ENCODE data around the gene PRELID2.
"Not testable (repeated sequence)": the region's sequence is repeated elsewhere in the genome, so short reads cannot be mapped to it uniquely, and the experiment has no call there.

Gene PRELID2

DNA sequence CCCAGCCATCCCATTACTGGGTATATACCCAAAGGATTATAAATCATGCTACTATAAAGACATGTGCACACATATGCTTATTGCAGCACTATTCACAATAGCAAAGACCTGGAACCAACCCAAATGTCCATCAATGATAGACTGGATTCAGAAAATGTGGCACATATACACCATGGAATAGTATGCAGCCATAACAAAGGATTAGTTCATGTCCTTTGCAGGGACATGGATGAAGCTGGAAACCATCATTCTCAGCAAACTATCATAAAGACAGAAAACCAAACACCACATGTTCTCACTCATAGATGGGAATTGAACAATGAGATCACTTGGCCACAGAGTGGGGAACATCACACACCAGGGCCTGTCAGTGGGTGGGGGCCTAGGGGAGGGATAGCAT, 36.6 kb downstream of the PRELID2 start:
- not testable (repeated sequence) for FAIRE-seq; DNase-seq (ENCODE audit: low spot score)

DNA sequence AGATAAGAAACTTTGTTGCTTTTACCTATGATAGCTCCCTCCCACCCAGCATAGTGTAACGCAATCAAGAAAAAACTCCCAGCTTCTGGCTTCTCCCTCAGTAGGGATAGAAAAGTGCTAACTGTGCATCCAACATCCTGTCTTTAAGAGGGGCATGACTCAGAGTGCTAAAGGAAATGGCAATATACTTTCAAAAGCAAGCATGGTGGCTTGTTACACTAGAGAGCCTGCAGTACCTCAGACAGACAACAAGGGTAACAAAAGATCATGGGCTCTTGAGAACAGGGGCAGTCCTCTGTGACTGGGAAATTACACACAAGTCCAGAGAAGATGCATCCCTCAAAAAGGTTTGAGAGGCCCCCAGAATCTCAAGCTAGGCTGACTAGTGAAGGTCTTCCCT, 37.8 kb downstream of the PRELID2 start:
- DNase-seq (ENCODE audit: low spot score) (peak; percentile 53), FAIRE-seq (no peak)

DNA sequence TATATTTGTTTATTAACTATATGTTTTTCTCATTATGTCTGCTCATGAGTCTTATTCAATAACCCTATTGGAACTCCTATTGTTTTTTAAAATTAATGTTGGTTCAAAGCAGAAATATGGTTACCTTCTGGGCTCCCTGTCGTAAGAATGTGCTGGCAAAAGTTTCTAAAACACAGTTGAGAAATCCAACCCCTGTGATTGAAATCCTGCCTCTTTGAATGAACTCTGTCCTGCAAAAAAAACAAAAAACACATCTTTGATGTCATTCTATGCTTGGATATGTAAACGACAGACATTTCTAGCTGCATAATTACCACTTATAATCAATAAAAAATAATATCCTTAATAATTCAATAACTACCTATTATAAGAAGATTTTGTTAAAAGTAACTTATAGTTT, 38.8 kb downstream of the PRELID2 start:
- peak; percentile 5 for FAIRE-seq

DNA sequence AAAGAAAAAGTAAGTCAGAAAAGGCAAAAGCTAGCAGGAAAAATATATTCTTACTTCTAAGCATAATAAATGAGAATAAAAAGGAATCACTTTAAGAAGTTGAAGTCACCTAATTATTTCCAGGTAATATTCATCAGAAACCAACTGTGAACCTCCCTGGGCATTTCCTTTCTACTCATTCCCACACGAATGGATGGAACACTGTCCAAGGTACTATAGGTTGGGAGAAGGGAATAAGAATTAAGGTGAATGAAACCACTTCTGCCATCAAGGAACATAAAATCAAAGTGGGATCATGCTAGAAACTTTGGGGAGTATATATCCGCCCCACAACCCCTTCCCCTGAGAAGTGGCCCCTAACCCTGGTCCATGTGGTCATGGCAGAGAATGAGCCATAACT, 41.6 kb downstream of the PRELID2 start:
- FAIRE-seq (no peak), DNase-seq (ENCODE audit: low spot score) (no peak)

More for the DNA sequence above, 38.8 kb downstream of the PRELID2 start:
- no peak for DNase-seq (ENCODE audit: low spot score)

DNA sequence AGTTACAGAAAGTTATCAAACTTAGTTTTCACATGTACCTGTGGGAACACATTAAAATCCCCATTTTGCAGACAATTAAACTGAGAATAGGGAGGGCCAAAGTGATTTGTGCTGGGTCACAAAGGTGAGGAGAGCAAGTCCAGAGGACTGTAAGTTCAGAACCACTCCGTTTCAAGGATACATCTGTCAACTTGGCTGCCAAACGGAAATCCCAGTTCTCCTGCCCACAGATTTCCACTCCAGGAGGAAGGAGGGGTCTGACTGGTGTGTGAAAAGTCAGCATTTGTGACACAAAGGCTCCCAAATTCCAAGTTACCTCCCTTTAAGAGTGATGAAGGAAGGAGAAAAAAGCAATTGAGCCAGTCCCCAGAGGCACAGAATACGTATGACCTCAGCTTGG, 42.3 kb downstream of the PRELID2 start:
- DNase-seq (ENCODE audit: low spot score) = no peak
- no peak for FAIRE-seq

GRCh38 chr5:145791866-145792265, 43.3 kb downstream of the PRELID2 start:
- no peak for DNase-seq (ENCODE audit: low spot score)
- FAIRE-seq = no peak

- FAIRE-seq = no peak
- no peak for DNase-seq (ENCODE audit: low spot score)
Measured at GRCh38 chr5:145787996-145788395, 47.1 kb downstream of the PRELID2 start.

DNA sequence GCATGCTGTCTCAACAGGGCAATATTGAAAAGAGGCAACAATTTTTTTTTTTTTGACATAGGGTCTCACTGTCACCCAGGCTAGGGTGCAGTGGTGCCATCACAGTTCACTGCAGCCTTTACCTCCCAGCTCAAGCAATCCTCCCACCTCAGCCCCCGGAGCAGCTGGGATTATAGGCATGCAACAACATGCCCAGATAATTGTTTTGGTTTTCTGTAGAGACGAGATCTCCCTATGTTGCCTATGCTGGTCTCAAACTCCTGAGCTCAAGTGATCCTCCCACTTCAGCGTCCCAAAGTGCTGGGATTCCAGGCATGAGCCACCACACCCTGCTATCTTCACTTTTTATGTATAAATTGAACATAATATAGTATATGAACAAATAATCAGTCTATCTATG, 47.6 kb downstream of the PRELID2 start:
- FAIRE-seq (no peak), DNase-seq (ENCODE audit: low spot score) (no peak)

GRCh38 chr5:145787001-145787400, 48.1 kb downstream of the PRELID2 start:
- DNase-seq (ENCODE audit: low spot score) (no peak), FAIRE-seq (no peak)

DNA sequence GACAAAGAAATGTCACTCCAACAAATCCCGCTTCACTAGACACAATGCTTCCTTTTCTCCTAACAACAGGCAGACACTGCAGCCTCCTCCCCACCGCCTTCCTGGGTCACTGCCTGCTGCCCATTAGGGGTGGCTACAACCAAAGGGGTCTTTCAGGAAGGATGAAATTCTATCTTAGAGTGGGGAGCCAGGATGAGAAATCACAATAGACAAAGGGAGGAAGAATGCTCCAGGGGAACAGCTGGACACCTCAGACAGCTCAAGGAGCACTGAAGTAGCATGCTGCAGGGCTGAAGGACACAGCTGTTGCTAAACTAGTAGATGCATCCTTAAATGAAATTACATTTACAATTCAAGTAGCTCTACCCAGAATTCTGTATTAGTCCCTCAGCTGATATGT, 54.2 kb downstream of the PRELID2 start:
- DNase-seq (ENCODE audit: low spot score) (no peak), FAIRE-seq (no peak)

DNA sequence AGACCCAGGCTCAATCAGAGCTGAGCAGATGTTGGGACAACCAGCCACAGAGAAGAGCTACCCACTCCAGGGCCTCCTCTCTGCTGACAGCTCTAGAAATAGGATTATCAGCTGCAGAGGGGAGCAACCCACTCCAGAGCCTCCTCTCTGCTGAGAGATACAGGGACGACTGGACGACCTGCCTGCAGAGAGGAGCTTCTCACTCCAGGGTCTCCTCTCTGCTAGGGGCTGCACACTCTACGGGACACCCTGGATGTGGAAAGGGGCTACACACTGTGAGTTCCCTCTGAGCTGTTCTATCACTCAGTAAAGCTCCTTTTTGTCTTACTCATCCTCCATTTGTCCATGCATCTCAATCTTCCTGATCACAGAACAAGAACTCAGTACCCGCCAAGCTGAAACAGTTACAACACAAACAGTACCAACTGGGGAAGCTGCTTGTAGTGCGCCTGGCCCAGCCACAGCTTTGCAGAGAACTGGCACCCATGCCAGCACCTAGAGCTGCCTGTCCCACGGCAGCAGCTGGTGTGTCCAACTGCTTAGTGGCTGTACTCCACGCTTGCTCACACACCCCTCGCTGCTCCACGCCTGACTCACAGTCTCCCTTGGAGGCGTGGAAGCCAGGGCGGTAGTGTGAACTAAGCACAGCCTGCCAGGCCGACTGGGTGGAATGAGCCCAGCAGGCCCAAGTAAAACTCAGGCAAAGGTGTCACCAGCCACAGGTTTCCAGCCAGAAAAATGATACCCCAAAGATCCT, 56.8 kb downstream of the PRELID2 start:
- FAIRE-seq (no peak), DNase-seq (ENCODE audit: low spot score) (no peak)

- no peak for FAIRE-seq
Measured at GRCh38 chr5:145777445-145778063, 57.6 kb downstream of the PRELID2 start.

DNA sequence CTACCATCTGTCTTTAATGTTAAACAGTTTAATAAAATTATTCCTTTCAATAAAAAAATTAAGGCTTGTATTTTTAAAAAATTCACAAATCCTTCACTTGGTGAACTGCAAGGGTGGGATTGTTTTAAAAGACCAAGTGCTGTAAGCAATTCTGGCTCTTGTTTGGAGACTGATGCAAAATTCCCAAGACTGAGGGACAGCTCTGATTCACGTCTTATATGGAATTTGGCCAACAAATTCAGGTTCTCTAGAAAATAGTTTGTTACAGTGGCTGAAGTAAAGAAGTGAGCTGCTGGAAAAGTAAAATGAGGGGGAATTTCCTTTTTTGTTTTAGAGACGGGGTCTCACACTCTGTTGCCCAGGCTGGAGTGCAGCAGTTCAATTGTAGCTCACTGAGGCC, 58.3 kb downstream of the PRELID2 start:
- peak; percentile 34 for DNase-seq (ENCODE audit: low spot score)
- FAIRE-seq = peak; percentile 58

More at GRCh38 chr5:145777445-145778063, 57.6 kb downstream of the PRELID2 start:
- no peak for DNase-seq (ENCODE audit: low spot score)

GRCh38 chr5:145775893-145776444, 59.2 kb downstream of the PRELID2 start:
- FAIRE-seq (peak; percentile 97), DNase-seq (ENCODE audit: low spot score) (peak; percentile 91)

DNA sequence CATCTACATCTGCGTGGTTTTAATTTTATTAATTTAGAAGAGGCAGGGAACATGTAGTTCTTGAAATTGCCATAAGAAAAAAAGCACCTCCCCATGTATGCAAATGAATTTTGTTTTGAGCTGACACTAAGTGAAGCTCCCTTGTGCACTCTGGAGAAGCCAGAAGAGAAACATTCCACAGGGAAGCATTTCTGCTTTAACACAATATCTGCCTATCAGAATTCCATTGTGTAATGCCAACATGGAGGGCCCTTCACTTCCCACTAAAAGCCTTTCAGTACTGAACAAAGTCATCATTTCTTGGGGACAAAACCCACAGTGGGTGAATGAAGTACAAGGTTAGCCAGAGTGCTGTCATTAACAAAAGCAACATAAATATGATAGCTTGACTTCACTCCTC, 59.7 kb downstream of the PRELID2 start:
- no peak for FAIRE-seq

GRCh38 chr5:145774442-145774841, 60.7 kb downstream of the PRELID2 start:
- FAIRE-seq (no peak), DNase-seq (ENCODE audit: low spot score) (no peak)

More for the DNA sequence above, 59.7 kb downstream of the PRELID2 start:
- no peak for DNase-seq (ENCODE audit: low spot score)

DNA sequence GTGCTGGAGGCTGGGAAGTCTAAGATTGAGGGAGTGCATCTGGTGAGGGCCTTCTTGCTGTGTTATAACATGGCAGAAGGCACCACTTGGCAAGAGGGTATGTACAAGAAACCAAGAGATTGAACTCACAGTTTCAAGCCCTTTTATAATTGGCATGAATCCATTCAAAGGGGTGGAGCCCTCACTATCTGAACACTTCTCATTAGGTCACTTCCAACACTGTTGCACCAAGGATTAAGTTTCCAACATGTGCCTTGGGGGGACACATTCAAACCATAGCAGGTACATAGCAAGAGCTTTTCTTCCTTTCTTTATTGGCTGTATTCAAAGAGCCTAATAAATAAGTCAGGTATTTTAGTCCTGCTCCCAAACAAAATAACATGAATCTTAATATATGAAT, 62.7 kb downstream of the PRELID2 start:
- no peak for FAIRE-seq
- DNase-seq (ENCODE audit: low spot score) = no peak

DNA sequence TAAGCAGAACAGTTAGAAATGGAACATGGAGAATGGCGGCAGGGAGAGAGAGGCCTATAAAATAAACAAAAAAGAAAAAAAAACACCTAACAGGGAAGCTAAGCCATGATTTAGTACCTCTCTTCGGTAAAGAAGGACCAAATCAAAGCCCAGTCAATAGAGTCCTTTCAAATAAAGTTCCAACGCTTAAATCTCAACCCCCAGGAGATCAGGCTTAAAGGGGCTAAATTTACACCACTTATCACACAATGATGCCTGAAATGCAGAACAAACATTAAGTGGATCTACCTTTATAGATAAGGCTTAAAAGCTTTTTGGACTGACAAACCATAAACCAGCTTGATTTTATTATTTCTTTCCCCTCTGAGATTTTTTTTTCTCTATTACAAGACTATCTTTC, 66.3 kb downstream of the PRELID2 start:
- no peak for DNase-seq (ENCODE audit: low spot score)
- no peak for FAIRE-seq

DNA sequence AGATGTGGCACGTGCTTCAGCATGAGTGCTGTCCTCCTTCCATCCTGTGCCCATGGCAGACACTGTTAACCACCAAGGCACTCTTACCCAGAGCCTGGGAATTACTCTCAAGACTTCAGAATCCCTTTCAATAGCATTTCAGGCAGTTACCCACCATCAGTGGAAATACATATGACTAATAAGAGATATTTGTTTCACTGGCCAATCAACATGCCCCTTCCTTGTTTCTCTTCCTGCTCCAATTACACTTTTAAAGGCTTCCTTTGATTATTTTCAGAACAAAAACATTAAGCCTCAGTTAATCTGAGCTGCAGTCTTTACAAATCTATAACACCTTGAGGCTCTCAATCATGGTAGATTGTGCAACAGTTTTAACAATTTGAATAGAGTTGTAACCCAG, 70.8 kb downstream of the PRELID2 start:
- no peak for DNase-seq (ENCODE audit: low spot score)
- FAIRE-seq = no peak

- FAIRE-seq = no peak
- no peak for DNase-seq (ENCODE audit: low spot score)
Measured at GRCh38 chr5:145762833-145763232, 72.3 kb downstream of the PRELID2 start.

- no peak for DNase-seq (ENCODE audit: low spot score)
- no peak for FAIRE-seq
Measured at GRCh38 chr5:145761254-145761653, 73.9 kb downstream of the PRELID2 start.

- no peak for FAIRE-seq
- DNase-seq (ENCODE audit: low spot score) = no peak
Measured at GRCh38 chr5:145760660-145761059, 74.5 kb downstream of the PRELID2 start.

DNA sequence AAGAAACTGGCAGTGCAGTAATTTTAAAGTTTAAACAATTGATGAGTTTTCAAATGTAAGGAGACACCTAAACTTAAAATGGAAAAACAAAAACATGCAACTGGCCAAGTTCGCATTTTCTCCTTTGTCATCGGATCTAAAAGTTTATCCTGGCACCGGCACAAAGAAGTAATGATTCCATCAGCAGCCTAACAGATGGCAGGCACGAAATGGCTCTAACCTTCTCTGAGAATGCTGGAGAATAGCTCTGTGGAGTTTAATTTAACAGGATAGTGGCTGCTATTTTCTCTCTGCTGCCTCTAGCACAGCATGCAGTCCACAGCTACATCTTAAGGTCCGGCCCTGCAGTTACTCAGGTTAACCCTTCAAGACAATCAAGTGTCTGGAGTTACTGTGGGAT, 82.2 kb downstream of the PRELID2 start:
- DNase-seq (ENCODE audit: low spot score) = no peak

More for the DNA sequence above, 82.2 kb downstream of the PRELID2 start:
- no peak for FAIRE-seq
